Neuronal stem cell (in vitro differentiated cells): ENCODE data around the gene FUT6.
A peak's percentile ranks its signal among the peaks of the same experiment; 100 is the strongest.

ENCODE experiments used
- DNase-seq: peaks from one replicate; pipeline ENCODE4 v3.0.0-alpha.2; 2013; ENCODE audit warnings: low spot score
- H2AFZ ChIP-seq: one replicate; pipeline ENCODE4 v1.6.1; 2013; ENCODE audit warnings: mild to moderate bottlenecking, low read length, inconsistent platforms
- H2AK5ac ChIP-seq: 2 replicates; pipeline ENCODE4 v1.6.1; 2013; ENCODE audit warnings: low read depth, mild to moderate bottlenecking, inconsistent platforms, low read length, moderate library complexity, mixed read lengths
- H2BK120ac ChIP-seq: 2 replicates; pipeline ENCODE4 v1.6.1; 2013; ENCODE audit warnings: low read depth, mild to moderate bottlenecking, inconsistent platforms, low read length, moderate library complexity, mixed read lengths
- H2BK12ac ChIP-seq: one replicate; pipeline ENCODE4 v1.6.1; 2013; ENCODE audit warnings: low read length, inconsistent platforms
- H2BK15ac ChIP-seq: 2 replicates; pipeline ENCODE4 v1.6.1; 2013; ENCODE audit warnings: mild to moderate bottlenecking, low read length, inconsistent platforms, mixed read lengths
- H2BK5ac ChIP-seq: one replicate; pipeline ENCODE4 v1.6.1; 2013; ENCODE audit warnings: inconsistent platforms, mild to moderate bottlenecking, low read length, moderate library complexity
- H3K14ac ChIP-seq: one replicate; pipeline ENCODE4 v1.6.1; 2013; ENCODE audit warnings: low read length, inconsistent platforms
- H3K18ac ChIP-seq: 2 replicates; pipeline ENCODE4 v1.6.1; 2013; ENCODE audit warnings: low read length, inconsistent platforms
- H3K23ac ChIP-seq: 2 replicates; pipeline ENCODE4 v1.6.1; 2013; ENCODE audit warnings: low read depth, mild to moderate bottlenecking, mixed read lengths, low read length, inconsistent platforms; ENCODE audit not compliant: poor library complexity
- H3K27ac ChIP-seq: replicated peaks from 3 replicates; pipeline ENCODE4 v1.5.1; 2013; ENCODE audit warnings: low read length, inconsistent platforms
- H3K27me3 ChIP-seq, 3 experiments: 2 replicates each; pipeline ENCODE4 v1.6.1; 2013; ENCODE audit warnings: low read length in 3 of 3, mild to moderate bottlenecking in 2 of 3, inconsistent platforms in 1 of 3, low read depth in 1 of 3, mixed read lengths in 1 of 3, moderate library complexity in 1 of 3; ENCODE audit not compliant: control insufficient read depth in 3 of 3, insufficient read depth in 3 of 3
- H3K36me3 ChIP-seq, 2 donors: replicated peaks in 1 of 2; 2 replicates each; pipeline ENCODE4 v1.6.1; 2013; ENCODE audit warnings: low read length in 2 of 2; ENCODE audit not compliant: control insufficient read depth in 2 of 2, insufficient read depth in 2 of 2
- H3K4ac ChIP-seq: 2 replicates; pipeline ENCODE4 v1.6.1; 2013; ENCODE audit warnings: inconsistent platforms, mild to moderate bottlenecking, low read length, moderate library complexity
- H3K4me1 ChIP-seq, 2 donors: 1 replicate in 1 of 2; 2 replicates in 1 of 2; pipeline ENCODE4 v1.6.1; 2013; ENCODE audit warnings: low read length in 2 of 2, low read depth in 1 of 2; ENCODE audit not compliant: control insufficient read depth in 2 of 2, insufficient read depth in 1 of 2
- H3K4me2 ChIP-seq: one replicate; pipeline ENCODE4 v1.6.1; 2013; ENCODE audit warnings: mild to moderate bottlenecking, low read length, inconsistent platforms; ENCODE audit not compliant: insufficient read depth, poor library complexity, severe bottlenecking
- H3K4me3 ChIP-seq, 2 donors: 2 replicates each; pipeline ENCODE4 v1.5.1; 2013; ENCODE audit warnings: low read length in 2 of 2, mild to moderate bottlenecking in 2 of 2, inconsistent platforms in 1 of 2, moderate library complexity in 1 of 2
- H3K79me1 ChIP-seq: one replicate; pipeline ENCODE4 v1.6.1; 2013; ENCODE audit warnings: low read depth, mild to moderate bottlenecking, inconsistent platforms, low read length, moderate library complexity
- H3K9ac ChIP-seq: one replicate; pipeline ENCODE4 v1.6.1; 2013; ENCODE audit warnings: mild to moderate bottlenecking, low read depth, low read length, inconsistent platforms; ENCODE audit not compliant: poor library complexity
- H3K9me3 ChIP-seq, 2 donors: replicated peaks in 1 of 2; 2 replicates each; pipeline versions ENCODE3 to v1.6.1; 2013; ENCODE audit warnings: low read length in 2 of 2, mild to moderate bottlenecking in 2 of 2, inconsistent platforms in 1 of 2, low read depth in 1 of 2, mixed read lengths in 1 of 2, moderate library complexity in 1 of 2; ENCODE audit not compliant: control insufficient read depth in 2 of 2, insufficient read depth in 1 of 2
- H4K8ac ChIP-seq: one replicate; pipeline ENCODE4 v1.6.1; 2013; ENCODE audit warnings: low read depth, mild to moderate bottlenecking, inconsistent platforms, low read length, moderate library complexity
- H4K91ac ChIP-seq: one replicate; pipeline ENCODE4 v1.6.1; 2013; ENCODE audit warnings: low read length, low read depth, mild to moderate bottlenecking, inconsistent platforms; ENCODE audit not compliant: poor library complexity
- WGBS, 2 donors: extraction: QIAGEN DNeasy Blood & Tissue Kit; methylation state at CpG; one replicate each; pipeline ENCODE4 v1.1.7; 2013; ENCODE audit warnings: missing lambda C conversion rate in 2 of 2, mixed read lengths in 1 of 2; ENCODE audit not compliant: insufficient read length in 2 of 2, insufficient replicate concordance in 1 of 2; ENCODE audit errors: extremely low coverage in 2 of 2; 5-methylcytosine and 5-hydroxymethylcytosine counted together

FUT6 gene

DNA sequence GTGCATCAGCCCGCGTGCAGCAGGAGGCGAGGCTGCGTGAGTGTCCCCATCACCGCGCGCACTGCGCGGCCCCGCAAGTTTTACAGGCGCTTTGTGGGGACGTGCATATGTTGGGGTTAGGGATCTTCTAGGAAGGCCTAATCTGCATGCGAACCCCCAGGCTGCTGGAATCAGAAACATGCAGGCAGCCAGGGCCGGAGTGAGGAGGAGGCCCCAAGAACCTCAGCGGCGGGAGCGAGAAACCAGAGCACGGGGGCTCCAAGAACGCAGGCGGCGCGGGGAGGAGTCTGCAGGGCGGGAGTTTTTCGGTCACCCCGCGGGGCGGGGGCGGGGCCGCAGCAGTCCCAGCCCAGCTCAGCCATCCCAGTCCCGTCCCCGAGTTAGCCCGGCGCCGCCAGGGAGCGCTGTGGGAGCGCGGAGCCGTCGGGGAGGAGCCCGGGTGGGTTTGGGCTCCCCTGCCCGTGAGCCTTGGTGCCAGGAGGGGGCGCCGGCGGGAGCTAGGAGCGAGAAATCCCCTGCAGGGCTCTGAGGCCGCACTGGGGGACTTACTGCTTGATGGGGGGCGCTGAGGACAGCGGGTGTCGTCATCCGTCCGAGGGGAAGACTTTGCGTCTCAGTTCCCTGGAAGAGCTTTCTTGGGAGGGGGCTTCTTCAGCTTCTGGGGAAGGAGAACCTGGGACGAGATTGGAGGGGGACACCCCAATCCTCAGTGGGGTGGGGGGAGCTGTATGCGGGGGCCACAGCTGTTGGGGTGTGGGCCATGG lies 35.6 kb downstream of the FUT6 start:
- H3K4me3 ChIP-seq, result peak overlapping the region; percentile 14 to 21
- peaks cover 0 to 5% of the 10 kb centered on the region in 2 donors for H3K9me3 ChIP-seq
- H3K79me1 ChIP-seq, result peaks cover 7% of the 10 kb centered on the region
- H3K9ac ChIP-seq, result peak overlapping the region; percentile 87
- H4K8ac ChIP-seq, result peak overlapping the region; percentile 29
- peak overlapping the region; percentile 32 for H3K4me2 ChIP-seq
- peak overlapping the region; percentile 44 for H3K14ac ChIP-seq
- H3K36me3 ChIP-seq, result no peaks in the 10 kb centered on the region
- H3K4me1 ChIP-seq, result peaks cover 20 to 32% of the 10 kb centered on the region in 2 donors
- peak; percentile 96 for DNase-seq
- WGBS, 2 donors, result no CpG with 5 or more reads among the region's 54 CpGs
- H4K91ac ChIP-seq, result no peak overlapping the region
- peak overlapping the region; percentile 98 for H2AK5ac ChIP-seq
- H3K27ac ChIP-seq, result peak overlapping the region; percentile 31
- H3K23ac ChIP-seq, result peak overlapping the region; percentile 80
- H2BK120ac ChIP-seq, result no peak overlapping the region
- H3K18ac ChIP-seq, result peak overlapping the region; percentile 92
- H2BK15ac ChIP-seq, result peak overlapping the region; percentile 97
- H3K27me3 ChIP-seq, result peaks cover 0 to 13% (median 13%) of the 10 kb centered on the region in 3 experiments
- peak overlapping the region; percentile 84 for H2BK5ac ChIP-seq
- H2AFZ ChIP-seq, result peak overlapping the region; percentile 94
- H2BK12ac ChIP-seq, result no peak overlapping the region
- H3K4ac ChIP-seq, result peak overlapping the region; percentile 37

DNA sequence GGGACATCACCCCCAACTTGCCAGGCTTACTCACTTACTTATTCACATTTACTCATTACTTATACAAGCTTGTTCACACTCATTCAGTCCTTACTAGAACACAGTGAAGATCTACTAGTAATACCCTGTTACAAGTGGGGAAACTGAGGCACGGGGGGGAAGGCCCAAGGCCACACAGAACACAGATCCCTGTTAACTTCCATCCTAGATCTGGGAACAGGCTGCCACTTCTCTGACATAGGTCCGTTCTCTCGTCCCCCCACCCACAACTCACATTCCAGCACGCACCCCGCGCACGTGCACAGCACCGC lies 36.1 kb downstream of the FUT6 start:
- peak overlapping the region; percentile 44 for H3K14ac ChIP-seq
- H3K4me3 ChIP-seq, result peak overlapping the region; percentile 14 to 18
- H3K9ac ChIP-seq, result peak overlapping the region; percentile 87
- H2BK5ac ChIP-seq, result peak overlapping the region; percentile 84
- DNase-seq, result no peak
- H3K4ac ChIP-seq, result no peak overlapping the region
- no peak overlapping the region for H4K91ac ChIP-seq
- peak overlapping the region; percentile 92 for H3K18ac ChIP-seq
- no peak overlapping the region for H2BK120ac ChIP-seq
- no peak overlapping the region for H2BK12ac ChIP-seq
- no peaks in the 10 kb centered on the region for H3K36me3 ChIP-seq
- H3K27me3 ChIP-seq, result peaks cover 0 to 13% (median 13%) of the 10 kb centered on the region in 3 experiments
- peak overlapping the region; percentile 32 for H3K4me2 ChIP-seq
- peaks cover 7% of the 10 kb centered on the region for H3K79me1 ChIP-seq
- H2BK15ac ChIP-seq, result peak overlapping the region; percentile 97
- peak overlapping the region; percentile 80 for H3K23ac ChIP-seq
- no CpG with 5 or more reads among the region's 8 CpGs for WGBS, 2 donors
- H3K9me3 ChIP-seq, result peaks cover 0 to 5% of the 10 kb centered on the region in 2 donors
- H2AK5ac ChIP-seq, result peak overlapping the region; percentile 41
- peaks cover 20 to 32% of the 10 kb centered on the region in 2 donors for H3K4me1 ChIP-seq
- peak overlapping the region; percentile 94 for H2AFZ ChIP-seq
- H4K8ac ChIP-seq, result peak overlapping the region; percentile 29
- H3K27ac ChIP-seq, result peak overlapping the region; percentile 31

GRCh38 chr19:5801796-5802619 lies 37.5 kb downstream of the FUT6 start:
- peak; percentile 71 for DNase-seq
- no CpG with 5 or more reads among the region's 33 CpGs for WGBS, 2 donors
- peak overlapping the region; percentile 69 for H2AFZ ChIP-seq
- H3K4me2 ChIP-seq, result peak overlapping the region; percentile 44
- H4K8ac ChIP-seq, result no peak overlapping the region
- no peaks in the 10 kb centered on the region for H3K36me3 ChIP-seq
- no peak overlapping the region for H3K27ac ChIP-seq
- no peak overlapping the region for H3K14ac ChIP-seq
- peaks cover 0 to 5% of the 10 kb centered on the region in 2 donors for H3K9me3 ChIP-seq
- peaks cover 0 to 15% (median 13%) of the 10 kb centered on the region in 3 experiments for H3K27me3 ChIP-seq
- peak overlapping the region in 1 of 2 donors; percentile 5 for H3K4me3 ChIP-seq
- H3K18ac ChIP-seq, result peak overlapping the region; percentile 76
- H3K4ac ChIP-seq, result no peak overlapping the region
- peaks cover 20 to 32% of the 10 kb centered on the region in 2 donors for H3K4me1 ChIP-seq
- no peak overlapping the region for H2BK12ac ChIP-seq
- H2BK5ac ChIP-seq, result no peak overlapping the region
- H3K79me1 ChIP-seq, result peaks cover 7% of the 10 kb centered on the region
- H2AK5ac ChIP-seq, result peak overlapping the region; percentile 3
- H4K91ac ChIP-seq, result no peak overlapping the region
- peak overlapping the region; percentile 97 for H2BK15ac ChIP-seq
- no peak overlapping the region for H2BK120ac ChIP-seq
- peak overlapping the region; percentile 8 for H3K23ac ChIP-seq
- H3K9ac ChIP-seq, result peak overlapping the region; percentile 34
